Panc1 (cell line): Measurements from ENCODE around the gene CRNKL1. TPM values are rescaled to one million over a fixed set of nuclear protein-coding genes. Genes with fewer than 3 reads are reported as not detected.

Source experiments
- ATAC-seq: fragments of 200-7000 bp; cut with Tn5 transposase; 2 replicates; pipeline ENCODE4 v1.9.1; 2020; ENCODE audit warnings: mild to moderate bottlenecking, moderate library complexity
- BruUV-seq: library from RNA; stranded (reverse); fragments of 400-500 nt; replicated peaks from 2 replicates; lab custom pipeline; 2021; lab: Mats Ljungman, UMichigan
- CTCF ChIA-PET: fragments of 300-600 bp; sonication (Branson Sonifier 250); formaldehyde crosslinking; loops from one replicate; lab custom pipeline; 2022; ENCODE audit warnings: antibody characterized with exemption; lab: Charles Lee
- POLR2A ChIA-PET: fragments of 300-600 bp; sonication (Branson Sonifier 250); formaldehyde crosslinking; loops from one replicate; lab custom pipeline; 2022; ENCODE audit warnings: antibody characterized with exemption; lab: Charles Lee
- DNase-seq: peaks from one replicate; pipeline ENCODE4 v3.0.0-alpha.2; 2010; ENCODE audit warnings: low read depth, low spot score
- H3K27ac ChIP-seq: 2 replicates; pipeline ENCODE4 v1.5.1; 2011; ENCODE audit warnings: mild to moderate bottlenecking, low read length, inconsistent platforms
- H3K27me3 ChIP-seq: fragments of 200-500 bp; sonication (Bioruptor generic); 2 replicates; pipeline ENCODE4 v1.6.0; 2014; ENCODE audit warnings: low read length, inconsistent platforms; ENCODE audit not compliant: control insufficient read depth, insufficient read depth
- H3K36me3 ChIP-seq: fragments of 200-500 bp; sonication (Bioruptor generic); 2 replicates; pipeline ENCODE4 v1.5.1; 2014; ENCODE audit warnings: inconsistent platforms, mild to moderate bottlenecking, low read length, moderate library complexity; ENCODE audit not compliant: control insufficient read depth, insufficient read depth
- H3K4me1 ChIP-seq: 2 replicates; pipeline ENCODE4 v1.5.1; 2011; ENCODE audit warnings: inconsistent platforms, mild to moderate bottlenecking, low read length, moderate library complexity; ENCODE audit not compliant: control insufficient read depth, insufficient read depth
- H3K4me3 ChIP-seq, 2 experiments: 2 replicates each; pipeline ENCODE4 v1.5.1; 2011 to 2012; ENCODE audit warnings: low read depth in 2 of 2, low read length in 2 of 2, mild to moderate bottlenecking in 2 of 2, inconsistent platforms in 1 of 2, moderate library complexity in 1 of 2
- H3K9me3 ChIP-seq: fragments of 200-500 bp; sonication (Bioruptor generic); 2 replicates; pipeline ENCODE4 v1.5.1; 2014; ENCODE audit warnings: low read depth, mild to moderate bottlenecking, inconsistent platforms, low read length, moderate library complexity; ENCODE audit not compliant: control insufficient read depth, insufficient read depth
- CTCF ChIP-seq: fragments of 450-650 bp; IDR thresholded peaks from 2 replicates; pipeline ENCODE4 v1.5.1; 2017; ENCODE audit warnings: mild to moderate bottlenecking
- POLR2AphosphoS5 ChIP-seq: IDR thresholded peaks from 2 replicates; pipeline ENCODE4 v1.6.1; 2012; ENCODE audit warnings: mild to moderate bottlenecking, low read depth, low read length, moderate library complexity
- REST ChIP-seq, 2 experiments: IDR thresholded peaks; 2 replicates each; pipeline ENCODE4 v1.6.1; 2011 to 2012; ENCODE audit warnings: low read depth in 2 of 2, control low read depth in 1 of 2, low read length in 1 of 2, mild to moderate bottlenecking in 1 of 2, moderate library complexity in 1 of 2; ENCODE audit not compliant: insufficient read depth in 1 of 2
- SIN3A ChIP-seq: IDR thresholded peaks from 2 replicates; pipeline ENCODE4 v1.6.1; 2012; ENCODE audit warnings: low read depth, mild to moderate bottlenecking, low read length, moderate library complexity, borderline replicate concordance; ENCODE audit not compliant: insufficient read depth
- TCF7L2 ChIP-seq: IDR thresholded peaks from 2 replicates; pipeline ENCODE4 v1.6.1; 2011; ENCODE audit warnings: mild to moderate bottlenecking, low read depth, low read length, inconsistent platforms
- in situ Hi-C: cut with HindIII; loops from 2 replicates; pipeline ENCODE4 v1.10.0; 2016; ENCODE audit warnings: low sequenced_read_pairs, low pct_unique_long_range_greater_than_20kb
- intact Hi-C: fragments of 100-400 bp; cut with micrococcal nuclease; formaldehyde crosslinking; loops from one replicate; pipeline ENCODE4 v1.10.0; 2022; ENCODE audit not compliant: unreplicated experiment
- total RNA-seq: library from RNA; stranded (reverse); gene quantifications from one replicate; pipeline ENCODE4 v1.2.1, GENCODE V29; 2021; ENCODE audit not compliant: unreplicated experiment

Gene CRNKL1
- total RNA-seq, 1 experiment from 2014 or later = 16.4 TPM

- no peak overlapping the region for H3K4me3 ChIP-seq
- ATAC-seq = no peak
- intact Hi-C loops = no loop called here
- H3K27me3 ChIP-seq = peaks cover 22% of the 10 kb centered on the region
- CTCF ChIA-PET = no interaction called here
- no TSS peak for BruUV-seq
- H3K36me3 ChIP-seq = no peaks in the 10 kb centered on the region
- no peaks in the 10 kb centered on the region for H3K9me3 ChIP-seq
- no peaks in the 10 kb centered on the region; the same call in 1 of the 2 replicates for H3K4me1 ChIP-seq
- no peak overlapping the region for H3K27ac ChIP-seq
- no peak for DNase-seq
- TF ChIP-seq TCF7L2 (no peak), POLR2AphosphoS5 (no peak), REST (IDR thresholded peaks at IDR 0.05; ENCODE audit: insufficient read depth in 1 of 2, low read depth in 2 of 2, low read length in 1 of 2) (no peak), CTCF (no peak), SIN3A (no peak)
- POLR2A ChIA-PET = no interaction called here
- in situ Hi-C loops = no loop called here
Measured at GRCh38 chr20:20079102-20079784, 27.0 kb upstream of the CRNKL1 start.

GRCh38 chr20:20078041-20078440 is 25.8 kb upstream of the CRNKL1 start:
- no peak for ATAC-seq
- H3K36me3 ChIP-seq = no peaks in the 10 kb centered on the region
- no peaks in the 10 kb centered on the region; the same call in 1 of the 2 replicates for H3K4me1 ChIP-seq
- ChIA-PET POLR2A (no interaction called here), CTCF (no interaction called here)
- TF ChIP-seq REST (IDR thresholded peaks at IDR 0.05; ENCODE audit: insufficient read depth in 1 of 2, low read depth in 2 of 2, low read length in 1 of 2) (no peak), POLR2AphosphoS5 (no peak), TCF7L2 (no peak)
- H3K27me3 ChIP-seq = peaks cover 27% of the 10 kb centered on the region
- in situ Hi-C loops = no loop called here
- H3K4me3 ChIP-seq = no peak overlapping the region
- intact Hi-C loops = no loop called here
- H3K9me3 ChIP-seq = no peaks in the 10 kb centered on the region
- no TSS peak for BruUV-seq
- no peak overlapping the region for H3K27ac ChIP-seq
- DNase-seq = no peak
